ENCODE measurements around the gene LRRC1.

LRRC1 gene

GRCh38 chr6:53962646-53963045 is 167.8 kb downstream of the LRRC1 start:
- no peak for DNase-seq

DNA sequence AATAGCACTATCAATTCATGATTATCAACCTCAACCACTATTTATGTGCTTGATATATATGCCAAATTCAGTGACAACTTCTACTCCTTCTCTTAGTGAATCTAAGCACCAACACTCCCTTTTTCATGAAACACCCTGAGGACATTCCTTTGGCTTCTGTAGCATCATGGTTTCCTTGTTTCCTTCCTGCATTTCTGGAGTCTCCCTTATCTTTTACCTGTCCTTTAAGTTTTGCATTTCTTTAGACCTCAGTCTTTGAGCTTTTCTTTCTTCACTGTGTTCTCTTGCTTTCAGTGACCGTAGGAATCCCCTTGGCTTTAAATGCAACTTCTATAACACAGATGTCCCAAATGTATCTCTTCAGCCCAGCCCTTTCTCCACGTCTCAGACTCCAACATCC is 172.6 kb downstream of the LRRC1 start:
- DNase-seq: no peak

Data from right kidney (tissue), 1 donor.